Ectodermal cell (in vitro differentiated cells): ENCODE measurements around the gene FCN1.

ENCODE experiments used
- H3K27ac ChIP-seq: 2 replicates; pipeline ENCODE4 v1.7.0; 2013; ENCODE audit warnings: mild to moderate bottlenecking, low read depth, low read length; ENCODE audit not compliant: insufficient read depth, poor library complexity, severe bottlenecking
- H3K27me3 ChIP-seq: 2 replicates; pipeline ENCODE4 v1.7.0; 2013; ENCODE audit warnings: mild to moderate bottlenecking, low read length; ENCODE audit not compliant: insufficient read depth, control insufficient read depth, poor library complexity, severe bottlenecking
- H3K36me3 ChIP-seq: one replicate; pipeline ENCODE4 v1.7.0; 2013; ENCODE audit warnings: low read length; ENCODE audit not compliant: control insufficient read depth, insufficient read depth
- H3K4me1 ChIP-seq: one replicate; pipeline ENCODE4 v1.7.0; 2013; ENCODE audit warnings: low read length; ENCODE audit not compliant: control insufficient read depth, insufficient read depth
- H3K4me3 ChIP-seq: 2 replicates; pipeline ENCODE4 v1.7.0; 2013; ENCODE audit warnings: low read depth, low read length, control low read depth; ENCODE audit not compliant: insufficient read depth
- H3K9me3 ChIP-seq: 2 replicates; pipeline ENCODE4 v1.7.0; 2013; ENCODE audit warnings: mild to moderate bottlenecking, low read length, moderate library complexity; ENCODE audit not compliant: control insufficient read depth
- WGBS, 2 experiments: methylation state at CpG; one replicate each; pipeline ENCODE4 v1.1.7; 2013; ENCODE audit warnings: missing lambda C conversion rate in 2 of 2; 5-methylcytosine and 5-hydroxymethylcytosine counted together

FCN1 gene

DNA sequence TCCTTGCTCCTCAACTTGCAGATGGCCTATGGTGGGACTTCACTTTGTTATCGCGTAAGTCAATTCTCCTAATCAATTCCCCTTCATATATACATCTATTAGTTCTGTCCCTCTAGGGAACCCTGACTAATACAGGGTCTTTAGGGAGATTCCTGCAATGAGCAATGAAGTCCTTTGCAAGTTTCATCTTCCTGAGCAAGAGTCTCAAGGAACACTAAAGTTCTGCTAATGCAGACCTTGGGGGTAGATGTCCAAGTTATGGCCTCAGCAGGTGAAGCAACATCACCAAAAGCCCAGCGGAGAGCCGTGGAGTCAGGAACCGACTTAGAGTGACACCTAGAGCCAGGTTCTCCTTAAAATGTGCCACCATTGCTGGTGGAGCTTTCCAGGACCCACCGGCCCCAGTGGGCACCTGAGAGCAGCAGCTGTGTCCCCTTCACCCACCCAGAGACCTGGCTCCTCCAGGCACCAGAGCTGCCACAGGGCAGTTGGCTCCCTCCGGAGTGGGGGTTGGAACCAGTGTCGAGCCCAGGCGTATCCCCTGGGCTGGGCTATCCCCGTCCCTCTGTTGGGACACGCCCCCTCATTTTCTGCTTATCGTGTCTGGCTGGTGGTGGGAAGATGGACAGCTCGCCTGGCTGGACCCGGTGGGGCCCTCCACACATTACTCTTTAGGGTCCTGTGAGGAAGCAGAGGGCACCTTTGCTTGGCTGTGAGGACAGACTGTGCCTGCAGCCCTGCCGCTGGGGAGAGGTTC lies 10.9 kb upstream of the FCN1 start:
- Histone ChIP-seq H3K9me3 (no peaks in the 10 kb centered on the region), H3K27me3 (no peaks in the 10 kb centered on the region), H3K27ac (no peak overlapping the region), H3K36me3 (no peaks in the 10 kb centered on the region), H3K4me3 (no peak overlapping the region), H3K4me1 (peaks cover under 1% of the 10 kb centered on the region)
- WGBS, 2 experiments = 89 to 92% methylated on average over 15 of the region's 15 CpGs

DNA sequence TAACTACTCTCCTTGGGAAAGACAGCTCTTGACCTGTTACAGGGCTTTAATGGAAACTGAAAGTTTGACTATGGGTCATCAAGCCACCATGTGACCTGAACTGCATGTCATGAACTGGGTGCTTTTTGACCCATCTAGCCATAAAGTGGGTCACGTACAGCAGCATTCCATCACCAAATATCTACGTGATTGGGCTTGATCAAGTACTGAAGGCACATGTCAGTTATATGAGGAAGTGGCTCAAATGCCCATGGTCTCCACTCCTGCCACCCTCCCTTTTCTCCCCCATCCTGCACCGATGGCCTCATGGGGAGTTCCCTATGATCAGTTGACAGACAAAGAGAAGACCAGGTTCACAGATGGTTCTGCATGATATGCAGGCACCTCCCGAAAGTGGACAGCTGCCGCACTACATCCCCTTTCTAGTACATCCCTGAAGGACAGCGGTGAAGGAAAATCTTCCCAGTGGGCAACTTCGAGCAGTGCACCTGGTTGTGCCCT lies 7.3 kb upstream of the FCN1 start:
- no peaks in the 10 kb centered on the region for H3K9me3 ChIP-seq
- no peaks in the 10 kb centered on the region for H3K27me3 ChIP-seq
- H3K36me3 ChIP-seq = no peaks in the 10 kb centered on the region
- WGBS, 2 experiments = 81 to 82% methylated on average over 7 of the region's 7 CpGs
- no peaks in the 10 kb centered on the region for H3K4me1 ChIP-seq
- H3K27ac ChIP-seq = no peak overlapping the region
- no peak overlapping the region for H3K4me3 ChIP-seq

DNA sequence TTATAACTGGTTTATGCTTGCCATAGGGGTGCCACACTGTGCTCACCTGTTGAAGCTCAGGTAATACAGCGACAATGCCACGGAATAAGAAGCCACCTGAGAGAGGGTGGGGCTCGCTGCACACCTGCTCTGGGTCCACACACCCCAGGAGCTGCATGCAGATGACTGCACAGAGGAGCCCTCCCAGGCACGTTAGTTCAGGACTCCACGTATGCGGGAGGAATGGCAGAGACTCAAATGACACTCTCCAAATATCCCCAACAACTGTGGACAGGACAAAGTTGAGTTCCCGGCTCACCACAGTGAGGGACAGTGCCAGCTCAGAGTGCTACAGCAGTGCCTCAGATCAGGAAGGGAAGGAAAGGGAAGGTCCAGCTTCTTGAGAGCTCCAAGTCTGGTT lies 5.8 kb upstream of the FCN1 start:
- 91 to 93% methylated on average over 7 of the region's 7 CpGs for WGBS, 2 experiments
- Histone ChIP-seq H3K27me3 (no peaks in the 10 kb centered on the region), H3K27ac (no peak overlapping the region), H3K4me3 (no peak overlapping the region), H3K4me1 (no peaks in the 10 kb centered on the region), H3K9me3 (no peaks in the 10 kb centered on the region), H3K36me3 (no peaks in the 10 kb centered on the region)

DNA sequence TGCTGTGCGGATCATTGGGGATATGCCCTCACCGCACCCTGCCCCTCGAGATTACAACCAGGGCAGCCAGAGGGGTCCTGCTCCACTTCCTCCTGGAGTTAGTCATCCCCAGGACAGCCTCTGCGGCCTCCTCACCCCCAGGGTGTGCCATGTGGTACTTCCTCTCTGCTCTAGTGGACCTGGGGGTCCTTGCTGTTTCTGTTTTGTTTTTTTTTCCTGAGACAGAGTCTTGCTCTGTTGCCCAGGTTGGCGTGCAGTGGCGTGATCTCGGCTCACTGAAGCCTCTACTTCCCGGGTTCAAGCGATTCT lies 5.2 kb upstream of the FCN1 start:
- Histone ChIP-seq H3K9me3 (no peaks in the 10 kb centered on the region), H3K36me3 (no peaks in the 10 kb centered on the region), H3K27ac (no peak overlapping the region), H3K4me1 (no peaks in the 10 kb centered on the region), H3K27me3 (no peaks in the 10 kb centered on the region), H3K4me3 (no peak overlapping the region)
- 91 to 92% methylated on average over 9 of the region's 9 CpGs for WGBS, 2 experiments

DNA sequence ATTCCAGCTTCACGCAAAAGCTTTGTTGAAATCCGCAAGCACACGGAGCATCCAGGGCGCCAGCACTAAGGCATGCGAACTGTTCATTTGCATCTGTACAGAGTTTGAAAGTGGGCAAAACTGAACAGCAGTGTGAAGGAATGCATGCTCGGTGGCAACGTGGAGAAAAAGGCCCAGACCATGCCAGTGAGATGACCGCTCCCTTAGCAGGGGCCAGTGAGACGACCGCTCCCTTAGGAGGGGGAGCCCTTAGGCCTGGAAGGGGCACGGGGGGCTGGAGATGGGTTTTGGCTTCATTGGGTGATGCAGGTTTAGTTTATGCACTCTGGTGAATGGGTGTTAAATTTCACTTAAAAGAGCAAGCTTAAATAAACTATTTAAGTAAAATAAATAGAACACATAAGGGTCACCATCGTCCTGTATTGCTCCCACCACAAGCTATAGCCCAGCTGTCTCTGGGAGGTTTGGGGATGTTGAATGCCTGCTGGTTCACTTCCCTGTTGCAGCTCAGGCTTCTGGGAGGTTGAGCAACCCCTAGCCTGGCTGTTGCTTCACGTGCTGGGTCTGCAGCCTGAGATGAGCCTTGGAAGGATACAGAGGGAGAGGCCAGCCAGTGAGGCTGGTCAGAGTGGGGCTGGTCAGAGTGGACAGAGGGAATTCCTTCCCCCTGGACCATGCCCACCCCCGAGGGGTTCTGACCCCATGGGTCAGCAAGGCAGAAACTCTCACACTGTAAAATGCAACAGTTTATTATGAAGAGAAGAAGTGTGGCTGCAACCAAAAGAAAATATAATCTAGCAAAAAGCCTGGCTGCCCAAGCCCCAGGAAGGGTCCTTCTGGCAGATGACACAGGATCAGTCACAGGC lies 4.6 kb upstream of the FCN1 start:
- Histone ChIP-seq H3K36me3 (no peaks in the 10 kb centered on the region), H3K27me3 (no peaks in the 10 kb centered on the region), H3K27ac (no peak overlapping the region), H3K4me1 (no peaks in the 10 kb centered on the region), H3K9me3 (no peaks in the 10 kb centered on the region), H3K4me3 (no peak overlapping the region)
- WGBS, 2 experiments = 91 to 92% methylated on average over 14 of the region's 14 CpGs

DNA sequence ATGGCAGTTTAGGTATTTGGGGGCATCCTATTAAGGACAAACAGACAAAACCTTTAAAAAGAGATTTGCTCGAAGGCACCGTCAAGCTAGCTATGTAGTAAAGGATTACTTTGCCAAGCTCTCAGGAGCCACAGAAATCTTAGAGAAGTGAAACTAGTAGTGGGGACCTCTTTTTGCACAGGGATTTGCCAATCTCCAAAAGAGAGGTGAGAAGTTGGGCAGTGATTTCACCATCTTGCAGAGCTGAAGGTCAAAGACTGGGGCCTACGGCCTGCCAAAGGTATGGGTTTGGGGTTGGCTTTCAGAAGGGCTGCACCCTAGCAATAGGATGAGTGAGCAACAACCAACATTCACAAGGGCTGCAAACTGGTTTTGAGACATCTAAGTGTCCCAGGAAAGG lies 1.6 kb upstream of the FCN1 start:
- no peak overlapping the region for H3K27ac ChIP-seq
- H3K9me3 ChIP-seq = no peaks in the 10 kb centered on the region
- 94 to 97% methylated on average over 3 of the region's 3 CpGs for WGBS, 2 experiments
- no peak overlapping the region for H3K4me3 ChIP-seq
- H3K27me3 ChIP-seq = no peaks in the 10 kb centered on the region
- H3K36me3 ChIP-seq = no peaks in the 10 kb centered on the region
- H3K4me1 ChIP-seq = no peaks in the 10 kb centered on the region

DNA sequence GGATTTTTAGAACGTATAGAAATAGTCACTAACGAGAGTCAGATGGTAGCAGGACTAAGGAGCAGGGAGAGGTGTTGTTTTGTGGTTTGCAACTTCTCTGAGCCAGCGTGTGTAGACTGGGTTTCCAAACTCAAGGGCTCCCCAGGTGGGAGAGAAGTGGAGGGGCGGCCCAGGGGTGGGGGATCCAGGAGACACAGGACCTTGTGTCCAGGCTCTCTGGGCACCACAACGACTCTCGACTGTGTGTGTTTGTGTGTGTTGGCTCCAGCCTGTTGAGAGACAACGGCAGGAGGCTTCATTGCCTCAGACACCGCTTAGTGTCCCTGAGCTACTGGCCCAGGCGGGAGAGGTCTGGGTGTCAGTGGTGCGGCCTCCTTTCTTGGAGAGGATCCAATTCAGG lies 934 bp upstream of the FCN1 start:
- no peaks in the 10 kb centered on the region for H3K9me3 ChIP-seq
- no peak overlapping the region for H3K4me3 ChIP-seq
- H3K4me1 ChIP-seq = no peaks in the 10 kb centered on the region
- no peaks in the 10 kb centered on the region for H3K36me3 ChIP-seq
- WGBS, 2 experiments = 93 to 96% methylated on average over 10 of the region's 10 CpGs
- H3K27me3 ChIP-seq = no peaks in the 10 kb centered on the region
- no peak overlapping the region for H3K27ac ChIP-seq

DNA sequence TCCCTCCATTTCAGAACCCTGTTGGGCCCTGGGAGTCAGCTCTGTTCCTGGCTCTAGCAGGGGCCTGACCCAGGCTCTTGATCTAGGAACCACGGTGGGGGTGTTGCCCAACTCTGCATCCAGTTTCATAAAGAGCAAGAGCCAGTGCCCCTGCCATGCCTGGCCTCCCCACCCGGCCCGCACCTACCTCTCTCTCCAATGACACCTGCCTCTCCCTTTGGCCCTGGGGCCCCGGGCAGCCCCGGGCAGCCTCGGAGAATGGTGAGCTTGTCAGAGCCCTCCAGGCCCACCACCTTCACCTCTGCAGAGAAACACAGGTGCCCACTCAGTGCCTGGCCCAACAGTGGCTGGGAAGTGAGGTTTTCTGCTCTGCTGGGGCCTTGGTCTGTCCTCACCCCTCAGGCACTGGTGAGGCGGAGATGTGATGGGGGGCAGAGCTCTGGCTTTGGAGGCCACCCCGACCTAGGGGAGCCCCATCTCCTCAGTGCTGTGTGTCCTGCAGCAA lies 1.5 kb downstream of the FCN1 start:
- H3K27ac ChIP-seq = no peak overlapping the region
- 94% methylated on average over 8 of the region's 8 CpGs for WGBS, 2 experiments
- no peaks in the 10 kb centered on the region for H3K36me3 ChIP-seq
- no peaks in the 10 kb centered on the region for H3K4me1 ChIP-seq
- H3K4me3 ChIP-seq = no peak overlapping the region
- H3K9me3 ChIP-seq = no peaks in the 10 kb centered on the region
- H3K27me3 ChIP-seq = no peaks in the 10 kb centered on the region

DNA sequence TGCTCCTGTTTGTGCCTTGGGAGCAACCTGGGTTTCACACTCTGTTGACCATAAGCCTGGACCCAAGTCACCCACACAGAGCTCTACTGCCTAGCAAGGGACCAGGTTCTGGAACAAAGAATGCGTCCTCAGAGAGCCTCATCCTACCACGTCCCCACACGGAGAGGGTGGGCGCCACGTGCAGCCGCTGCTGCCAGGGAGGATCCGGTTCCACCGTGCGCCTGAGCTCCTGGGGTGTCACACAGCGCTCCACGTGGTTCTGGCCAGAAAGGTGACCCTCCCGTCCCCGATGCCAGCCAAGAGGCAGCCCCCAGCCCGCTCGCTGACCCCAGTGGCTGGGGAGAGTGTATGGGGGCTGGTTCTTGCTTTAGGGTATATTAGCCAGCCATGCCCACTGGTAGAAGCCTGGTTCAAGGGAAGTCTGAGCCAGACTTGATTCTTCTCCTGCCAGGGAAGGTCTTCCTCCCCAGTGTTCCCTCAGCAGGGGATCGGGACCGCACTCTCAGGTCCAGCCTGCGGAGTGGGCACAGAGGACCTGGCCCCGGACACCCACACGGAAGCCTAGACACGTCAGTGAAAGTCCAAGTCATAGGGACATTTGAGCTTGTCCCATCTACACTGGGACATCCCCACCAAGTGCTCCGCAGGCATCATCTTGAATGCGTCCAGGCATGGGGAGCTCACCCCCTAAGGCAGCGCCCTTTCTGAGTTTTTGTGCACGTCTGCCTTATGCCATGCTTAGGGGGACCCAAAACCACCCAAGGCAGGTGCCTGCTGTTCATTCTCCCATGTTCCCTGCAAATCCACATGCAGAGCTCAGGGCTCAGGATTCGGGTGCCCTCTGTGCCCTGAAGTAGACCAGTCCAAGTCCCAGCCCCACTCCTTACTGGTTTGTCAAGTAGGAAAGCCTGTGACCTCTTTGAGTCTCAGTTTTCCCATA lies 2.4 kb downstream of the FCN1 start:
- no peaks in the 10 kb centered on the region for H3K36me3 ChIP-seq
- no peak overlapping the region for H3K4me3 ChIP-seq
- no peak overlapping the region for H3K27ac ChIP-seq
- no peaks in the 10 kb centered on the region for H3K27me3 ChIP-seq
- WGBS, 2 experiments = 91 to 92% methylated on average over 26 of the region's 26 CpGs
- H3K9me3 ChIP-seq = no peaks in the 10 kb centered on the region
- no peaks in the 10 kb centered on the region for H3K4me1 ChIP-seq
